SU-DHL-6 (cell line): ENCODE results near the gene TRAF3IP3.

Experiments
- EZH2phosphoT487 ChIP-seq: fragments of 200-600 bp; sonication (generic), shearing (Covaris generic); conservative IDR thresholded peaks from 2 replicates; pipeline ENCODE4 v1.6.1; 2018; ENCODE audit warnings: mild to moderate bottlenecking, antibody characterized with exemption, low read length, moderate library complexity, mixed read lengths
- TF ChIP-seq, protein P1 (sequence below): fragments of 200-600 bp; sonication (generic); IDR thresholded peaks from one replicate; pipeline ENCODE4 v1.5.1; 2017; ENCODE audit warnings: antibody characterized with exemption, mild to moderate bottlenecking, low read length, moderate library complexity; ENCODE audit not compliant: insufficient read depth, poor library complexity, severe bottlenecking

DNA sequence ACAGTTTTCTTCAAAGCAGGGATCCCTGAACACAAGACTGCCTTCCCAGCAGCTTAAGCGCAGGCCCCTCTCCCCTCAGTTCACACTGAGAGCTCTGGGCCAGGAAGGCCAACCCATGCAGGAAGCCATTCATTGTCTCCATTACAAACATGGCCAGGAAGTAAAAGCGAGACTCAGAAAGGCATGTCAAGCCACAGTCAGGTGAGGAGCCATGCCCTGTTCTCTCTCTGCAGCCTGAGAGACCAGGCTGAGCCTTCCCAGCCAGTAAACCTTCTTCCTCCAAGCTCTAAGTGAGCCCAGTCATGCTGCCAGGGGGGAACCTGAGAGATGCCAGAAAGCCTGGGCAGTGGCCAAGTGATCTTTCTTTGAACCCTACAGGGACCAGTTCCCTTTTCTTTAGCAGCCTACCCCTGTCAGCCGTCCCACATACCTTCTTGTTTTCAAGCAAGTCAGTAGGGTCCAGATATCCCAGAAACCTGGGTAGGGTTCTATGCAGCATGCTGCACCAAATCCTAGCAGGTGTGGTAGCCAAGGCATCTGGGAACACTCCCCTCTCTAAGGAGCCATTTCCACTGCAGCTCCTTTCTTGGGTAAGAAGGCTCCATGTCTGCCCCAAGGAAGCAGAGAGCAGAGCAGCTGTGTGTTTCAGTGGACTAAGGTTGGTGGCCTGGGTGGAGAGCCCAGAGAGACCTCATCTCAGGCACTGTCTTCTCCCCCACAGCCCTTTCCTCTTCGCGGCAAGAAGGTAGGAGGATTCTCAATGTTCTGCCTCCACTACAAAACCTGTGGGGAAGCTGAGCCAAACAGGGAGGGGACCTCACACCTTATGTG lies 977 bp downstream of the TRAF3IP3 start:
- no peak for TF ChIP-seq EZH2phosphoT487
- TF ChIP-seq, protein P1, sequence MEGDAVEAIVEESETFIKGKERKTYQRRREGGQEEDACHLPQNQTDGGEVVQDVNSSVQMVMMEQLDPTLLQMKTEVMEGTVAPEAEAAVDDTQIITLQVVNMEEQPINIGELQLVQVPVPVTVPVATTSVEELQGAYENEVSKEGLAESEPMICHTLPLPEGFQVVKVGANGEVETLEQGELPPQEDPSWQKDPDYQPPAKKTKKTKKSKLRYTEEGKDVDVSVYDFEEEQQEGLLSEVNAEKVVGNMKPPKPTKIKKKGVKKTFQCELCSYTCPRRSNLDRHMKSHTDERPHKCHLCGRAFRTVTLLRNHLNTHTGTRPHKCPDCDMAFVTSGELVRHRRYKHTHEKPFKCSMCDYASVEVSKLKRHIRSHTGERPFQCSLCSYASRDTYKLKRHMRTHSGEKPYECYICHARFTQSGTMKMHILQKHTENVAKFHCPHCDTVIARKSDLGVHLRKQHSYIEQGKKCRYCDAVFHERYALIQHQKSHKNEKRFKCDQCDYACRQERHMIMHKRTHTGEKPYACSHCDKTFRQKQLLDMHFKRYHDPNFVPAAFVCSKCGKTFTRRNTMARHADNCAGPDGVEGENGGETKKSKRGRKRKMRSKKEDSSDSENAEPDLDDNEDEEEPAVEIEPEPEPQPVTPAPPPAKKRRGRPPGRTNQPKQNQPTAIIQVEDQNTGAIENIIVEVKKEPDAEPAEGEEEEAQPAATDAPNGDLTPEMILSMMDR, result no peak
